Activated naive CD4-positive, alpha-beta T cell treated with anti-CD3 and anti-CD28 coated beads, Interleukin-2, amount 50 U/mL, for 72 hours (primary cell): ENCODE measurements around the gene MACROD2. TPM values are rescaled to one million over a fixed set of nuclear protein-coding genes. Genes with fewer than 3 reads are reported as not detected.

Experiments used
- ATAC-seq, 2 donors: fragments of 150-1000 bp; cut with Tn5 transposase; 2 replicates each; pipeline ENCODE4 v1.10.0; 2021; ENCODE audit warnings: mild to moderate bottlenecking in 2 of 2, moderate library complexity in 2 of 2
- DNase-seq, 2 donors: peaks; one replicate each; pipeline ENCODE4 v3.0.0; 2021 to 2022; ENCODE audit warnings: low spot score in 2 of 2
- H3K27ac Mint-ChIP-seq, 2 donors: one replicate each; pipeline ENCODE4 v1.8.0; 2022; ENCODE audit warnings: mild to moderate bottlenecking in 2 of 2, mixed read lengths in 2 of 2
- H3K36me3 Mint-ChIP-seq, 2 donors: one replicate each; pipeline ENCODE4 v1.8.0; 2022; ENCODE audit warnings: mixed read lengths in 2 of 2
- H3K9me3 Mint-ChIP-seq, 2 donors: one replicate each; pipeline ENCODE4 v1.8.0; 2022; ENCODE audit warnings: mixed read lengths in 2 of 2
- total RNA-seq, 2 donors: library from RNA; stranded (reverse); gene quantifications; one replicate each; pipeline ENCODE4 v1.2.3, GENCODE V29; 2022

Gene MACROD2
- total RNA-seq, 2 donors from 2014 or later: not detected

- peaks cover 18% of the 10 kb centered on the region in 2 donors for H3K9me3 Mint-ChIP-seq
- H3K27ac Mint-ChIP-seq: no peak overlapping the region
Observed at GRCh38 chr20:14566505-14566904, 571.2 kb downstream of the MACROD2 start.

GRCh38 chr20:14568225-14568624, 572.9 kb downstream of the MACROD2 start:
- ATAC-seq: no peak

More at GRCh38 chr20:14566505-14566904, 571.2 kb downstream of the MACROD2 start:
- peaks cover 0 to 9% of the 10 kb centered on the region in 2 donors for H3K36me3 Mint-ChIP-seq
- ATAC-seq: no peak
- no peak for DNase-seq

GRCh38 chr20:14568701-14569100, 573.4 kb downstream of the MACROD2 start:
- Mint-ChIP-seq H3K36me3 (peaks cover 0 to 9% of the 10 kb centered on the region in 2 donors), H3K9me3 (peaks cover 9 to 18% of the 10 kb centered on the region in 2 donors), H3K27ac (no peak overlapping the region)
- no peak for ATAC-seq
- no peak for DNase-seq

More at GRCh38 chr20:14568225-14568624, 572.9 kb downstream of the MACROD2 start:
- Mint-ChIP-seq H3K36me3 (peaks cover 0 to 9% of the 10 kb centered on the region in 2 donors), H3K27ac (no peak overlapping the region), H3K9me3 (peaks cover 9 to 18% of the 10 kb centered on the region in 2 donors)
- DNase-seq: no peak

- H3K9me3 Mint-ChIP-seq: peaks cover 9 to 13% of the 10 kb centered on the region in 2 donors
- ATAC-seq (no peak), DNase-seq (no peak)
- H3K27ac Mint-ChIP-seq: no peak overlapping the region
- H3K36me3 Mint-ChIP-seq: peaks cover 0 to 9% of the 10 kb centered on the region in 2 donors
Observed at GRCh38 chr20:14569641-14570040, 574.3 kb downstream of the MACROD2 start.

DNA sequence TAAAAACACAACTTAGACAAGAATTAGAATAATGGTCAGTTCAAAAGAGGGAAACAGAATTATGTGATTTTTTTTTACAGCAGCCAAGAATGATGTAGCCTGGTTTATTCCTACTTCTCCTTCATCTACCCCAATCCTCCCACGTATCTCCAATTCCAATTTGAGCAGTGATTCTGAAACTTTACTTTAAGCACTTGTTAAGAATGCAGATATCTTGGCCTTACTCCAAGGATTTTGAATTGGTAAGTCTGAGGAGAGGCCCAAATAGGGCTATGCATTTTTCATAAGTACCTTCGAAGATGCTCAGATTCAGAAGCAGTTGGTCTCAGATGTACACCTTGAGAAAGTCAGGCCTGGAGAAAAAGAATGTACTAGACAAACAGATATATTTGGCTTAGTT, 575.5 kb downstream of the MACROD2 start:
- no peak overlapping the region for H3K27ac Mint-ChIP-seq
- no peak for ATAC-seq
- no peak for DNase-seq
- H3K36me3 Mint-ChIP-seq: peaks cover 0 to 6% of the 10 kb centered on the region in 2 donors
- peaks cover 6 to 10% of the 10 kb centered on the region in 2 donors for H3K9me3 Mint-ChIP-seq

- ATAC-seq (no peak), DNase-seq (no peak)
- Mint-ChIP-seq H3K36me3 (peaks cover 0 to 4% of the 10 kb centered on the region in 2 donors), H3K27ac (no peak overlapping the region), H3K9me3 (peaks cover 4 to 9% of the 10 kb centered on the region in 2 donors)
Observed at GRCh38 chr20:14573676-14574075, 578.4 kb downstream of the MACROD2 start.

GRCh38 chr20:14576196-14576877, 581.0 kb downstream of the MACROD2 start:
- no peak overlapping the region for H3K27ac Mint-ChIP-seq
- ATAC-seq (no peak), DNase-seq (no peak)
- H3K9me3 Mint-ChIP-seq: peaks cover 0 to 3% of the 10 kb centered on the region in 2 donors
- no peaks in the 10 kb centered on the region for H3K36me3 Mint-ChIP-seq

DNA sequence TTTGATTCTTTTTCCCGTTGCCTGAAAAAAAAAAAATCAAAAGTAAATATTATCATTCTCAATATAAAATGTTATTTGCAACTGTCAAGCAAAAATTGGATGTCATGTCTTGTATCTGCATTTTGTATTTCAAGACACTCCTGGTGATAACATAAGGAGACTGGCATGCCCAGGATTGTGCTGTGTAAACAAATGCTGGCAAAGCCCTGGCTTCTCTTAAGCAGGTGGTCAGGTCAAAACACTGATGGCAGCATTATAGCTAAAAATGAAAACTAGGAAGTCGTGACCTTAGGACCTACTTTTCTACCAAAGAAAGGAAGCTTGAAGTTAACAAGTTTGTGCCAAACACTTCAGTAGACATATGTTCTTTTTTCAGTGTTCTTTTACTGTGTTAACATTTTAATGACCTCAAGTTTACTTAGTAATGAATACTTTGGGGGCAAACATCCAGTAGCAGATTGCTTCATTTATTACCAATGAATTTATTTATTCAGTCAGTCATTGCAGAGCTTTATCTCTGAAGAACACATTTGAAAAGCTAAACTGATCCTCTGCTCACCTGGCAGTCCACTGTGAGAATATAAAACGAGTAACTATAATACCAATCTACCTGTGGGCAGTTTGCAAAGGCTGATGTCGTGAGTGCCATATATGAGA, 585.2 kb downstream of the MACROD2 start:
- ATAC-seq (no peak), DNase-seq (no peak)
- peaks cover 9 to 13% of the 10 kb centered on the region in 2 donors for H3K9me3 Mint-ChIP-seq
- no peak overlapping the region for H3K27ac Mint-ChIP-seq
- H3K36me3 Mint-ChIP-seq: no peaks in the 10 kb centered on the region

GRCh38 chr20:14581731-14582130, 586.4 kb downstream of the MACROD2 start:
- Mint-ChIP-seq H3K36me3 (no peaks in the 10 kb centered on the region), H3K9me3 (peaks cover 9 to 16% of the 10 kb centered on the region in 2 donors), H3K27ac (no peak overlapping the region)
- ATAC-seq (no peak), DNase-seq (no peak)

GRCh38 chr20:14582855-14583254, 587.5 kb downstream of the MACROD2 start:
- no peak for ATAC-seq
- H3K27ac Mint-ChIP-seq: no peak overlapping the region
- H3K9me3 Mint-ChIP-seq: peaks cover 9 to 16% of the 10 kb centered on the region in 2 donors
- no peak for DNase-seq
- H3K36me3 Mint-ChIP-seq: no peaks in the 10 kb centered on the region

GRCh38 chr20:14583413-14583812, 588.1 kb downstream of the MACROD2 start:
- H3K9me3 Mint-ChIP-seq: peaks cover 11 to 16% of the 10 kb centered on the region in 2 donors
- DNase-seq: no peak
- no peak for ATAC-seq
- H3K36me3 Mint-ChIP-seq: no peaks in the 10 kb centered on the region
- H3K27ac Mint-ChIP-seq: no peak overlapping the region

- no peaks in the 10 kb centered on the region for H3K36me3 Mint-ChIP-seq
- DNase-seq (no peak), ATAC-seq (no peak)
- H3K27ac Mint-ChIP-seq: no peak overlapping the region
- peaks cover 9% of the 10 kb centered on the region in 2 donors for H3K9me3 Mint-ChIP-seq
Observed at GRCh38 chr20:14589383-14589782, 594.1 kb downstream of the MACROD2 start.

DNA sequence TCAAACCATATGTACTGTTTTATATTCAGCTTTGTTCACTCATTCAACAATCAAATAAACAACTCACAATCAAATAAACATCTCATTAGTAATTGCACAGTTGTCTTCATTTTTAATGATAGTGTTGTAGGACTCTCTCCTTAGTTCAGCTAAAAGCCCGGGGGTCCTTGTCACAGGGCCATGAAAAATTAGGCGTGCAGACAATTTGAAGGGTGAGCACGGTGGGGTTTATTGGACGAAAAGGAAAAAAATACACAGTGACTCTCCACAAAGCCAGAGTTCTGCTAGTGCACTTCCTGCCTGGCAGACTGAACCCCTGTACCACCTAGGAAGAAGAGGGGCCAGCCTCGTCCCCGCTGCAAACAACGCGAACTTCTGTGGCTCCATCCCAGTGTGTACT, 599.7 kb downstream of the MACROD2 start:
- peaks cover 15 to 18% of the 10 kb centered on the region in 2 donors for H3K9me3 Mint-ChIP-seq
- no peak for DNase-seq
- no peak overlapping the region for H3K27ac Mint-ChIP-seq
- no peaks in the 10 kb centered on the region for H3K36me3 Mint-ChIP-seq
- no peak for ATAC-seq

- ATAC-seq (no peak), DNase-seq (no peak)
- Mint-ChIP-seq H3K9me3 (peaks cover 11 to 12% of the 10 kb centered on the region in 2 donors), H3K36me3 (no peaks in the 10 kb centered on the region), H3K27ac (no peak overlapping the region)
Observed at GRCh38 chr20:14597206-14597715, 601.9 kb downstream of the MACROD2 start.

- ATAC-seq (no peak), DNase-seq (no peak)
- no peak overlapping the region for H3K27ac Mint-ChIP-seq
- peaks cover 12 to 14% of the 10 kb centered on the region in 2 donors for H3K9me3 Mint-ChIP-seq
- no peaks in the 10 kb centered on the region for H3K36me3 Mint-ChIP-seq
Observed at GRCh38 chr20:14599613-14600012, 604.3 kb downstream of the MACROD2 start.

DNA sequence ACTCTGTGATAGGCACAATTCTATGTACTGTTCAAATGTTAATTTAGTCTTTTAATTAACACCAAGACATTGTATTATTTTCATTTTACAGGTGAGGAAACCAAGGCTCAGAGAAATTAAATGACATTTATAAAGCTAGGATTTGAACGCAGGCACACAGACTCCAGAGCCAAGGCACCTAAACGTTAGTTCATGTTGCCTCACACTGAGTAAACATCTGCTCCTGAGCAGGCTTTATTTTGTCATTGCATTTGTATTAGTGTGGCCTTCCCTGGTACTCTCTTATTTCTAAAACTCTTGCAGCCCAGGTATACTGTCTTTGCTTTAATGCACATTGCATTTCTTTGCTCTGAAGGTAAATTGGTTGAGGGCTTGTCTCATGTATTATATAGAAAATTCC, 605.2 kb downstream of the MACROD2 start:
- H3K9me3 Mint-ChIP-seq: peaks cover 8 to 10% of the 10 kb centered on the region in 2 donors
- no peaks in the 10 kb centered on the region for H3K36me3 Mint-ChIP-seq
- no peak for DNase-seq
- ATAC-seq: no peak
- H3K27ac Mint-ChIP-seq: no peak overlapping the region

GRCh38 chr20:14604143-14604542, 608.8 kb downstream of the MACROD2 start:
- no peak for DNase-seq
- Mint-ChIP-seq H3K36me3 (peaks cover 0 to 4% of the 10 kb centered on the region in 2 donors), H3K9me3 (peaks cover 18 to 19% of the 10 kb centered on the region in 2 donors), H3K27ac (no peak overlapping the region)
- no peak for ATAC-seq
